NCI-H146 treated with DMSO at 0.1 percent for 48 hours (cell line): ENCODE data around the gene PKHD1.

Experiments used
- DNase-seq: peaks from one replicate; lab custom pipeline; 2025; ENCODE audit not compliant: unreplicated experiment; lab: John Stamatoyannopoulos, UW

Gene PKHD1

DNA sequence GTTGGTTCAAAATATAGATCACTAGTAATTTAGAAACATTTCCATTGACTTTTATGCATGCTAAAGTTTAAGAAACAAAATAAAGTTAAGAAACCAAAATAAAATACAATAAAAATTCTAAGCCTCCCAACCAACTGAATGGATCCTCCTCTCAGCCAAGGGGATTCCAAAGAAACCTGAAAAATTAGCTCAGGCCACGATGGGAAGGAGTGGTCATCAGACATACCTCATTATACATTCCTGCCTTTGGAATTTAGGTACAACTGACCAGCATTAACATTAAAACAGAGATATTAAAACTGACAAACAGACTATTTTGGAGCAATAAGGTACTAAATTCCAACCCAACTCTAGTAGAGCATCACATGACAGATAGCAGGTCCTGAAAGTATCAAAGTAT is 275.2 kb downstream of the PKHD1 start:
- no peak for DNase-seq

DNA sequence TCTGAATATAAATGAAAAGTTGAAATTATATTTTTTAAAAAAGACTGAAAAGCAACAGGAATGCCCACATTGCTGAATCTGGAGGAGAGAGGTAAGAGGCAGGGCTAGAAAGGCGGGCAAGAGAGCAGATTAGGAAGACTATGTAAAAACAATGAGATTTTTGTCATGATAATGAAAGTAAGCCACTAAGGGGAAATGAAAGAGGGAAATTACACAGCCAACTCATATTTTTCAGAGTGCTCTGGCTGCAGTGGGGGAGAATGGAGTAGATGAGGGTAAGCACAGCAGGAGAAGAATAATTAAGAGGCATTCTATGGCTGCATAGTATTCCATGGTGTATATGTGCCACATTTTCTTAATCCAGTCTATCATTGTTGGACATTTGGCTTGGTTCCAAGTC is 281.9 kb downstream of the PKHD1 start:
- DNase-seq, result no peak

DNA sequence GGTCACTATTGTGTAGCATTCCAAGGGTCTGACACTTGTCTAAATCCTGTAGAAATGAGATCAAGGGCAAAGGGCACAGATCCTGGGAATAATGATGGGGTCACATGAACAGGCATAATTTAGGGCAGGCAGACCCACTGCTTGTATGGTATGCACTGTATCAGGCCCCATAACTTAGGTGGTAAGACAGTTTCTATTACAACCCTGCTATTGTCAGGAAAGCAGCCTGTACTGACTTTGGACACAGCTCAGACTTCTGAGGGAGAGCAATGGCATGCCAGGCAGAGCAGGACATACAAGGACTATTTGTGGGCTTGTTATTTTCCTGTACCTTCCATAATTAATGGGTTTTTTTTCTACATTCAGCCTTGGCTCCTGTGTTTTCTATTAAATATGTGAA is 286.8 kb downstream of the PKHD1 start:
- DNase-seq, result no peak

DNA sequence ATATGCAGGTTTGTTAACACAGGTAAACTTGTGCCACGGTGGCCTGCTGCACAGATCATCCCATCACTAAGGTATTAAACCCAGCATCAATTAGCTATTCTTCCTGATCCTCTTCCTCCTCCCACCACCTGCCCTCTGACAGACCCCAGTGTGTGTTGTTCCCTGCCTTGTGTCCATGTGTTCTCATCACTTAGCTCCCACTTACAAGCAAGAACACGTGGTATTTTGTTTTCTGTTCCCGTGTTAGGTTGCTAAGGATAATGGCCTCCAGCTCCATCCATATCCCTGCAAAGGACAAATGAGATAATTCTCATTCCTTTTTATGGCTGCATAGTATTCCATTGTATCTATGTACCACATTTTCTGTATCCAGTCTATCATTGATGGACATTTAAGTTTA is 294.0 kb downstream of the PKHD1 start:
- no peak for DNase-seq

DNA sequence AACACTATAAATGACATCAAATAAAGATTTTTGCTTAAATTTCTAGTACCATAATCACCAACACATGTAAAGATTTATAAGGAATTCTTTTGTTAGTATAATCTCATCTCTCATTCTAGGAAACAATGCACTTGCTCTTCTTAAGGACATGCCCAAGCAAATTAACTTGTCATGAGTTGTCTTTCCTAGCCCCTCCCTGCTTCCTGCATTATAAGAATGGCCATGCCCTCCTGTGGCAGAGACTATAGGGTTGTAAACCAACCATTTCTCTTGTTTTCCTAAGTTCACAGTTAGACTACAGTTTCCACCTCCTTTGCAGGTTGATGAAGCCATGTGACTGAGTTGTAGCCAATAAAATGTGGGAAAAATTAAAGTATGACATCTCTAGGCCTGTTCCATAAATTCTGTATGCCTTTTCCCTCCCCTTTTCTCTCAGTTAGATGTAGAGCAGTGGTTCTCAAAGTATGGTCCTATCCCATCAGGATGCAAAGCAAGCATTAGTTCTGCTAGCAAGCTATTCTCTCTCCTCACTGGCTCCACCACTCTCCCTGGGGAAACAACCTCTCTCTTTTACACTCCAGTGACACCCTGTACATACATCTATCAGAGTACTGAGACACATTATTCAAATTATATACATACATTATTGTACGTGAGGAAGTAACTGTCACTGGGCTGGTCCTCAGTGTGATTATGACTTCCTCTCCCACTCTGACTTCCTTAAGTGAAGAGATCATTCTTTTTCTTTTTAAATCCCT is 295.0 kb downstream of the PKHD1 start:
- no peak for DNase-seq

DNA sequence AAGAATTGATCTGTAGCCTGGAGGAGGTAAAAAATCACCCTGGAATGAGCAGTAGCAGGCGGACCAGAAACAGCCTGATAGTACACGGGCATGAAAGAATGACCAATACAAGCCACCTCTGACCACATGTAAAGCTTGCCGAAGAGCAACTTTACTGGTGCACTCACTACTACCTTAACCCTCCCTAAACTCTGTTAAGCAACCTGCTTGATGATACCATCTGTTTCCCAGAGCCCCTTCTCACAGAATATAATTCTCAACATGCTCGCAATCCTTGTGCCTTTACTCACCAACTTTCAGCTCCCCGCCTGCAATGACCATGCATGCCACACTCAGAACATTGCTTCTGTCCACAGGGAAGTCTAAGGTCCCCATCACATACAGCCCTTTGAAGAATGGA is 296.5 kb downstream of the PKHD1 start:
- no peak for DNase-seq

GRCh38 chr6:51788121-51788520 is 299.3 kb downstream of the PKHD1 start:
- no peak for DNase-seq

DNA sequence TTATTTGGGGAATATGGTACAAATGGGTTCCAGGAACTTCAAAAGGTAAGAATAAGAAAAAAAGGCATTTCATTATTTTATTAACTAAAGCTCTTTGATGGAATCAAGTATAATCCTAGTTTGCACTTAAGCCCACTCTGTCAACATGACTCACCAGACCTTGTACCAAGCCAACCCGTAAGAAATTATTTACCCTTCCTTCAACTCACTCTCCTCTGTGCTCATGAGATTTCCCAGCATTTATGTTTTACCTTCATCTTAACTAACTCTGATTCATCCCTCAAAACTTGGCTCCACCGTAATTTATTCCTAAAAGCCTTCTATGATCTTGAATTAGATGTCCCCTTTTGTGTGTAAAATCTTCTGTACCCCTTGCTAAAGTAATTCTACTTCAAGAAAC is 308.7 kb downstream of the PKHD1 start:
- DNase-seq, result no peak

- DNase-seq, result no peak
These were observed 309.8 kb downstream of the PKHD1 start for GRCh38 chr6:51777618-51778017.

- no peak for DNase-seq
These were observed 311.2 kb downstream of the PKHD1 start for GRCh38 chr6:51775942-51776860.

GRCh38 chr6:51768087-51768486 is 319.3 kb downstream of the PKHD1 start:
- DNase-seq, result no peak

- no peak for DNase-seq
These were observed 322.2 kb downstream of the PKHD1 start for GRCh38 chr6:51765230-51765629.

DNA sequence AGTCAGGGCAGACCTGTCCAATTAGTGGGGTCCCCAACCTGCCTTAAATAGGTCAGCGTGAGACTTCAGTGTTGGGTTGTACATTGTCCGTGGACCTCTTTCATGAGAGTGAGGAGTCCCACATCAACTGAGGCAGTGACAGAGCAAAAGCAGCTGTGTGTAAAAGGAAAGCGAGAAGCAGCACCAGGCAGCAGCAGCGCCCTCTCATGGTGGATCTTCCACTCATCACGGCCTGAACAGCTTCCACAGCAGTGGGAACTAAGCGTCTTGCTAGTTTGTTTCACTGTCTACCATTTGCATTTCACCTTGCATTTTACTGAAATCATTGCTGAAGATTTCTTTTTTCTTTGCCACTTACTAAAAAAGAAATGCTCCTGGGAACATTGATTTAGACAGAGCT is 333.8 kb downstream of the PKHD1 start:
- no peak for DNase-seq

DNA sequence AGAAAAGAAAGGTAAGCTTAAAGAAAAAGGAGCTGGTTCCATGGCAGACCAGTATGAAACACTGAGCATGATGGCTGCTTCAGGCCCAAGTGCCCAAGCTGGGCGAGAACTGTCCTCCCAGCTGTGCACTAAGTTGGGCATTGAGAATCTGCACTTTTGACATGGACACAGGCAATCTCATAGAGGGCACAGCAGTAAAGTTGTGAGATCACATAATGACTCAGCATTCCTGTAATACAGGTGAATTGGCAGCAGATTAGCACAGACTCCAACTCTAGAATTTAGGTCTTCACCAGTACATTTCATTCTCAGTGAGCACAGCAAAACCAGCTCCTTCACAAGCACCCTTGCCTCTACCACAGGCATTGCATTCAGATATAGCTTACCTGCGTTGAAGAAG is 343.4 kb downstream of the PKHD1 start:
- DNase-seq, result no peak

DNA sequence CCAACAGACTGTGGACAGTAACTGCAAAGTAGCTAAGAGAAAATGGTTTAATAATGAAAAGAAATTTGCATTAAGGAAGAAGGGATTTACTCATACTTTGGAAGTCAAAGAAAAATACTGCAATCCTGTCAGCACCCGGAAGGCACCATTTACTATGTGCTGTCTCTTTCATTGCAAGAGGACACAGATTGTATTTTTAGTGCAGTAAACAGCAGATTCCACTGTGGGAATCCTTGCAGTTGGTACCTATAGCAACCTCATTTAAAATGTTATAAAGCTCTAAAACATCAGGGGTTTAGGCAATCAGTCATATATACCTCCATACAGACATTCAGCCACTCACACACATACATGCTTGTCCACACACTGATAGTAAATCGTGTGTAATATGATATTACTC is 346.8 kb downstream of the PKHD1 start:
- DNase-seq, result no peak

GRCh38 chr6:51738614-51739013 is 348.8 kb downstream of the PKHD1 start:
- no peak for DNase-seq

GRCh38 chr6:51737580-51738360 is 349.6 kb downstream of the PKHD1 start:
- no peak for DNase-seq

DNA sequence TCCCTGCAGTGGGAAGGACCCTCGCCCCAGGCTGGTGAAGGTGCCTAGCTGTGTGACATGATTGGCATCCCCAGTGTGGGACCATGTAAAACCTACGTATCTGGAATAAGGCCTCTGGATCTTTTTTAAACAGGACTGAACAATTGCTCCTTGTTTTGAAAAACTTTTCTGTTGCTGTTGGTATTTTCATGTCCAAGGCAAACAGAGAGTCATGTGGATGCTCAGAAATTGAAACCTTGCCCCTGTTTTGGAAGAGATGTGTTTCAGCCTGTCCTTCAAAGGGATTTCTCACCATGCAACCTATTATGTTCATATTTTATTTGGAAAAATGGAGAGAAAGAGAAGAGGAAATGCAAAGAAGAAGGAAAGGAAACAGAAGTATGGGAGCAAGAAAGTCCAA is 362.3 kb downstream of the PKHD1 start:
- DNase-seq, result no peak

DNA sequence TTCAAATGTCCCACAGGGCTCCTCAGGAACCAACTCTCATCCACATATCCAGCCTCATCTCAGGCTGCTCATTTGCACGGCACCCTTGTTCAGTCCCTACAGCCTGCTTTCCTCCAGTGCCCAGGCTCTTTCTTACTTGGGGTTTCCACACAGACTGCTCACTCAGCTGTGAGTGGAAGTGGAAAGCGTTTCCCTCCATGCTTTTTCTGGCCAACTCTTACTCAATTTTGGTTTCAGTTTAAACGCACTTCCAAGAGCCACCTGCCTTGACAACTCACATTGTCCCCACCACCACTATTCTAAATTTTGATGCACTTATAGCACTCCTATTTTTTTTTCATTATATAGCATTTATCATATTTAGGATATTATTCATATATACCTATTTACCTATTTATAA is 367.1 kb downstream of the PKHD1 start:
- DNase-seq, result no peak

DNA sequence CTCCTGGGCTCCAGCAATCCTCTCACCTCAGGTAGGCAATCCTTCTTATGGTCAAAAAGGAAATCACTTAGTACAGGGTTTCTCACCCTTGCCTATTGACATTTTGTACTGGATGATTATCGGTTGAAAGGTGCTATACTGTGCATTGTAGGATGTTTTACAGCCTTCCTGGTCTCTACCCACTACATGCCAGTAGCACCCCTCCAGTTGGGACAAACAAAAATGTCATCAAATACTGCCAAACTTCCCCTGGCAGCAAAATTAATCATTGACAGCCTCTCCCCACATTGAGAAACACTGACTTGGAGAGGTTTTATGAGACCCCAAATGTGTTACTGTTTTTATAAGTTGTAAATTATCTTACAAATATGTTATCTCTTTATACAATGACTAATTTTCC is 368.1 kb downstream of the PKHD1 start:
- DNase-seq, result no peak

- no peak for DNase-seq
These were observed 368.9 kb downstream of the PKHD1 start for GRCh38 chr6:51718533-51718932.

- no peak for DNase-seq
These were observed 369.9 kb downstream of the PKHD1 start for GRCh38 chr6:51717477-51717876.
